Activated T-helper 9 cell treated with anti-CD3 and anti-CD28 coated beads, Interleukin-2, amount 50 U/mL, for 16 hours (primary cell): Measurements from ENCODE around the gene CDH4.

ENCODE experiments used
- DNase-seq: peaks from one replicate; pipeline ENCODE4 v3.0.0-alpha.2; 2020; ENCODE audit warnings: low read depth

The CDH4 gene

DNA sequence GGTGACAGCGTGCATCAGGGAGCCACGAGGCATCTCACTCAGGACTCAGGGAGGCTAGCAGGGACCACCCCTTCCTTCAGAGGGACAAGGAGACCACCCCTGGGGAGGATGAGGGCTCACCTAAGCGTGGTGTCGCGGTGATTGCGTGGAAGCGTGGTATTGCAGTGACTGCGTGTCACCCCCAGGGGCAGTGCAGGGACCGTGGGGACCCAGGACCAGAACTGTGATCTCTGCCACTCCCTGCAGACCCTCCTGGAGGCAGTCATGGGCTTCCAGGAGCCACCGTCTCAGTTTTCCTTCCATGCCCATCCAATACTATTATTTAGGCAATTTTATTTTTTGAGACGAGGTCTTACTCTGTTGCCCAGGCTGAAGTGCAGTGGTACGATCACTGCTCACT, 666.5 kb downstream of the CDH4 start:
- no peak for DNase-seq

DNA sequence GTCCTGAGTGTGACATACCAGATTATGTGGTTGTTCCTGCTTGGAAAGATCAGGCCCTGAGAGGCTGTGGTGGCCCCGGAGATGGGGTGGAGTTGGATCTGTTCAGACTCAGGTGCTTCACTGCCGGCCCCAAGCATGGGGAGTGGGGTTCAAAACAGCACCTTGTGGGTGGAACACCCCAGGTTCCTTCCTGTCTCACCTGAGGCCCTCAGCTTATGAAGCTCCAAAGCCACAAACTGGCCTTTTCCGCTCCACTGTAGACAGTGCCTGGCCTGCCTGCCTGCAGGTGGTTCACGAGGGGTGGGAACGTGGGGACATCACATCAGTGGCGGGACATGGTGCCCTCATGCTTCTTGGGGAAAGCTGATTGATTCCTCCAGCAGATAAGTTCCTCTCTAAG, 667.2 kb downstream of the CDH4 start:
- no peak for DNase-seq

DNA sequence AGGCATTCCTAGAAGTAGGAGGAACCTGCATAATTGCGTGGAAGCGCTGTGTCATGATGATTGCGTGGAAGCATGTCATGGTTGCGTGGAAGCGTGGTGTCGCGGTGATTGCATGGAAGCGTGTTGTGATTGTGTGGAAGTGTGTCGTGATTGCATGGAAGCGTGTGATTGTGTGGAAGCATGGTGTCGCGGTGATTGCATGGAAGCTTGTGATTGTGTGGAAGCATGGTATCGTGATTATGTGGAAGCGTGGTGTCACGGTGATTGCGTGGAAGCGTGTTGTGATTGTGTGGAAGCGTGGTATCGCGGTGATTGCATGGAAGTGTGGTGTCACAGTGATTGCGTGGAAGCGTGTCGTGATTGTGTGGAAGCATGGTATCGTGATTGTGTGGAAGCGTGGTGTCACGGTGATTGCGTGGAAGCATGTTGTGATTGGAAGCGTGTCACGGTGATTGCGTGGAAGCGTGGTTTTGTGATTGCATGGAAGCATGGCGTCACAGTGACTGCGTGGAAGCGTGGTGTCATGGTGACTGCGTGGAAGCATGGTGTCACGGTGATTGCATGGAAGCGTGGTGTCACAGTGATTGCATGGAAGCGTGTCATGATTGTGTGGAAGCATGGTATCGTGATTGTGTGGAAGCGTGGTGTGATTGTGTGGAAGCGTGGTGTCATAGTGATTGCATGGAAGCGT, 667.8 kb downstream of the CDH4 start:
- no peak for DNase-seq

- DNase-seq = no peak
Measured at GRCh38 chr20:61922411-61922810, 670.4 kb downstream of the CDH4 start.

DNA sequence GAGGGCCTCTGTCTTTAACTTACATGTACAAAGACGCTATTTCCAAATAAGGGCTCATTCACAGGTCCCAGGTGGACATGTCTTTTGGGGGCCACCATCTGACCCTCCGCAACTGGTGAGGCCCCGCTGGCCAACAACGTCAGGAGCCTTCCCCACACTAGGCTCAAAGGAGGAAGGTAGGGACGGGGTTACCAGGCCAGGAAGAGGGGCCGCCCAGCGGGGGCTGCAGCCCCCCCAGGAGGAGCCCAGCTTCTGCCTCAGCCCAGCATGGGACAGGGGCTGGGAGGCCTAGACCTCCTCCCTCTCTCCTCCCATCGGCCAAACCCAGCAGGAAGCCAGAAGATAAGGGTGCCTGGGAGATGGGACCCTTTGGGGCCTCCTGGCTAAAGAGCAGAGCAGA, 670.9 kb downstream of the CDH4 start:
- DNase-seq = no peak

DNA sequence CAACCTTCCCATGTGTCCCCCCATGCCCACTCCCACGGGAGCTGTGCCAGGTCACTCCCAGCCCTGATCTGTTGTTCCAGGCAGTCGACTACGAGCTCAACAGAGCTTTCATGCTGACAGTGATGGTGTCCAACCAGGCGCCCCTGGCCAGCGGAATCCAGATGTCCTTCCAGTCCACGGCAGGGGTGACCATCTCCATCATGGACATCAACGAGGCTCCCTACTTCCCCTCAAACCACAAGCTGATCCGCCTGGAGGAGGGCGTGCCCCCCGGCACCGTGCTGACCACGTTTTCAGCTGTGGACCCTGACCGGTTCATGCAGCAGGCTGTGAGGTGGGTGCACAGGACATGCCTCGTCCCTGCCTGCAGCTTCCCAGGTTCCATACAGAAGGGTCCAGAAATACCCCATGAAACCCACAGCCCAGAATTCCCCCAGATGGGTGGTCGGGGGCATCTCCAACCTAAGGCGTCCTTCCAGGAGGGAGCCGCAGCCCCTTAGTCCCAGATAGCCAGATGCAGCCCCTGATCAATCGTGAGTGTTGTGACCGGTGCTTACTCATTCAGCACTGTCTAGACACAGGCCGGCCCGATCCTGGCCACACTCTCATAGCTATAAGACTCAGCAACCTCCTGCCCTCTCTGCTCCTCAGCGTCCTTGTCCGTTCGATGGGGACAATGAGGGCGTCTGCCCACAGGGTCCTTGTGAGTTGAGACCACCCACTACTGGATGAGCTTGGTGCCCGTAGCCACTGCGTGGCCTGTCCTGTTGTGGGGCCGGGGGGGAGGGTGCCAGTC, 671.5 kb downstream of the CDH4 start:
- no peak for DNase-seq

DNA sequence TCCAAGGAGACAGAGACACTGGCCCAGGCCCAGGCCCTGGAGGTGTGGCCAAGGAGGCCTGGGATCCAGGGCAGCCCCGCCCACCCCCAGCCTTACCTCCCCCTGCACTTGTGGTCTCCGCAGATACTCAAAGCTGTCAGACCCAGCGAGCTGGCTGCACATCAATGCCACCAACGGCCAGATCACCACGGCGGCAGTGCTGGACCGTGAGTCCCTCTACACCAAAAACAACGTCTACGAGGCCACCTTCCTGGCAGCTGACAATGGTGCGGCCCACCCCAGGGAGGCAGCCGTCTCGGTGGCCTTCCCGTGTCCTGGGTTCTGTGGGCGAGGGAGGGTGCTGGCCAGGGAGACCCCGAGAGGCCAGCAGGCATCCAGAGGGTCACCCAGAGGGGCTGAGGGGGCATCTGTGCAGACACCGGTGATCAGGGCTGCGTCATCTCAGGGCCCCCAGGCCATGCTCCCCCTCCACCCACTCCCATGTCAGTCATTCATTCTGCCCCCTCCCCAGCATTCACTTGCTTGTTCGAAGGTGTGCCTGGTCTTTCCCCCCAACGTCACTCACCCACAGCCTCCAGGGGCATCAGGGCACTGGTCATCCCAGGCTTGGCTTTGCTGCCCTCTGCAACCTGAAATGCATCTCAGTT, 672.3 kb downstream of the CDH4 start:
- DNase-seq = no peak

- no peak for DNase-seq
Measured at GRCh38 chr20:61924858-61925554, 672.9 kb downstream of the CDH4 start.

- no peak for DNase-seq
Measured at GRCh38 chr20:61925555-61926252, 673.6 kb downstream of the CDH4 start.

GRCh38 chr20:61926253-61926613, 674.2 kb downstream of the CDH4 start:
- no peak for DNase-seq

DNA sequence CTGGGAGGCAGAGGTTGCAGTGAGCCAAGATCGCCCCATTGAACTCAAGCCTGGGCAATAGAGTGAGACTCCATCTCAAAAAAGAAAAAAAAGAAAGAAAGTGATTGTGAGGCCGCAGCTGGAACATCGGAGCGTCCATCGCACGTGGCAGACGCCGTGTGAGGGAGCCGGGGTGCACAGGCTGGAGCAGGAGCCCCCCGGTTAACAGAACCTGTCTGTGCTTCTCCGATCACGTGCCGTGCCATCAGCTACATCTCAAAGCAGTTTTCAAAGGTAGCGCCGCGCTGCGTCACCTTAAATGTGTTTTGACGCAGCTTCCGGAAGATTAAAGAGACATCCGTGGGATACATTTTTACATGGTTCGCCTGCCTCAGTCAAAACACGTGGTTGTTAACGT, 674.7 kb downstream of the CDH4 start:
- no peak for DNase-seq

GRCh38 chr20:61927193-61927825, 675.2 kb downstream of the CDH4 start:
- DNase-seq = no peak

DNA sequence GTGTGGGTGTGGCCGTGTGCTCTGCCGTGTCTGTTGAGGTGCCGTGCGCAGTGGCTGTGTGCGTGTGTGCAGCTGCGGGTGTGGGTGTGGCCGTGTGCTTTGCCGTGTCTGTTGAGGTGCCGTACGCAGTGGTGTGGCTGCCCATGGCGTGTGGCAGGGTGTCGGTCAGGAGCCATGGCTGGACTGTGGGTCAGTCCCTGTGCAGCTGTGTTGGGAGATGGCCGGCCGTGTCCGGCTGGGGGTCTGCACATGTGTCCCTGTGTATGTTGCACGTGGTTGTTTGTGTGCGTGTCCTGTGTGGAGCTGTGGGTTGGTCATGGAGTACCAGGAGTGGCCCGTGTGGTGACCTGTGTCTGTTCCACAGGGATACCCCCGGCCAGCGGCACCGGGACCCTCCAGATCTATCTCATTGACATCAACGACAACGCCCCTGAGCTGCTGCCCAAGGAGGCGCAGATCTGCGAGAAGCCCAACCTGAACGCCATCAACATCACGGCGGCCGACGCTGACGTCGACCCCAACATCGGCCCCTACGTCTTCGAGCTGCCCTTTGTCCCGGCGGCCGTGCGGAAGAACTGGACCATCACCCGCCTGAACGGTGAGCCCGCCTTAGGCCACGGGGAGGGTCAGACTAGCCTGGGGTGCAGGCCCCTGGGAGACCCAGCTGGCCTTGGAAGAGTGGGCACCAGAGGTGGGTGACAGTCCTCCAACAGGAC, 675.9 kb downstream of the CDH4 start:
- DNase-seq = no peak

- no peak for DNase-seq
Measured at GRCh38 chr20:61929561-61929960, 677.5 kb downstream of the CDH4 start.

GRCh38 chr20:61929971-61930666, 678.1 kb downstream of the CDH4 start:
- DNase-seq = no peak

GRCh38 chr20:61930776-61931475, 678.9 kb downstream of the CDH4 start:
- no peak for DNase-seq

- no peak for DNase-seq
Measured at GRCh38 chr20:61931476-61932198, 679.6 kb downstream of the CDH4 start.

DNA sequence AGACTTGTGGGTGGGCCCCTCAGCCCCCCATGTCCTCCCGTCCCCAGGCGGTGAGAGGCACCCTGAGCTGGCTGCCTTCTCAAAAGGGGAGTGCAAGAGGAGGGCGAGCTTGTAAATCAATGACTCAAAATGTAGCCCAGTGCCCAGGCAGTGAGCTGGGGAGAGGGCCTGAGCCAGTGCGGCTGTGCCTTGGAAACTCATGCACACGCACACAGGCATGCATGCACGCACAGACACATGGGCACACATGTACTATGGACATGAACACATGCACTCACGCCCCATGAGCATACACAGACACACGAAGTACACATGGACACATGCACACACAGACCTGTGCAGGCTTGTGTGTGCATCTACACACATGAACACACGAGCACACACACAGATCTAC, 680.1 kb downstream of the CDH4 start:
- no peak for DNase-seq
